ENCODE data around the gene TCF7L1. TPM values are rescaled to one million over a fixed set of nuclear protein-coding genes. Genes with fewer than 3 reads are reported as not detected.

The TCF7L1 gene
- total and polyA plus RNA-seq, 2 of the 13 experiments (the other 11 are each of a cell fraction or from before 2014, with no cell fraction given), result 0.04 to 0.15 TPM

GRCh38 chr2:85324639-85325465 lies 191.7 kb downstream of the TCF7L1 start (continued):
- TF ChIP-seq ZNF253 (CRISPR knock-in tag; IDR thresholded peaks at IDR 0.05; ENCODE audit: borderline replicate concordance) (no peak), ZNF790 (CRISPR knock-in tag; IDR thresholded peaks at IDR 0.05; ENCODE audit: borderline replicate concordance) (no peak), ZNF20 (CRISPR knock-in tag; IDR thresholded peaks at IDR 0.05) (no peak), TMF1 (CRISPR knock-in tag; IDR thresholded peaks at IDR 0.05; ENCODE audit: low read depth) (no peak), GATAD2A (CRISPR knock-in tag; IDR thresholded peaks at IDR 0.05) (peak; percentile 97), NR2C2 (CRISPR knock-in tag; IDR thresholded peaks at IDR 0.05; ENCODE audit: borderline replicate concordance) (no peak), ZNF652 (CRISPR knock-in tag; IDR thresholded peaks at IDR 0.05; ENCODE audit: borderline replicate concordance, low read depth) (peak; percentile 24; the same call in 1 of the 2 replicates), ZBTB8A (CRISPR knock-in tag; IDR thresholded peaks at IDR 0.05; ENCODE audit: borderline replicate concordance, low read depth) (no peak), ZNF883 (CRISPR knock-in tag; IDR thresholded peaks at IDR 0.05; ENCODE audit: not compliant biosample characterization) (no peak), ZNF275 (CRISPR knock-in tag; IDR thresholded peaks at IDR 0.05; ENCODE audit: borderline replicate concordance) (no peak), MYC (CRISPR knock-in tag; IDR thresholded peaks at IDR 0.05; ENCODE audit: borderline replicate concordance) (no peak), ZNF784 (CRISPR knock-in tag; IDR thresholded peaks at IDR 0.05; ENCODE audit: borderline replicate concordance) (no peak; the same call in 1 of the 2 replicates), ZNF678 (CRISPR knock-in tag; IDR thresholded peaks at IDR 0.05) (no peak), ZNF766 (CRISPR knock-in tag; IDR thresholded peaks at IDR 0.05; ENCODE audit: borderline replicate concordance) (no peak), ZNF747 (CRISPR knock-in tag; IDR thresholded peaks at IDR 0.05; ENCODE audit: borderline replicate concordance) (peak; percentile 63; the same call in 1 of the 2 replicates), SMYD3 (CRISPR knock-in tag; IDR thresholded peaks at IDR 0.05) (no peak), SMARCC2 (IDR thresholded peaks at IDR 0.05) (0 out of 2 replicates have a peak, but pooled peaks have one; percentile 21), ZNF180 (CRISPR knock-in tag; IDR thresholded peaks at IDR 0.05; ENCODE audit: borderline replicate concordance, low read depth) (no peak), MAFK (conservative IDR thresholded peaks at IDR 0.05 in 1 of 2, IDR thresholded peaks at IDR 0.05 in 1 of 2; ENCODE audit: low read length in 2 of 2) (no peak), THAP9 (CRISPR knock-in tag; IDR thresholded peaks at IDR 0.05; ENCODE audit: borderline replicate concordance) (no peak), ZNF546 (CRISPR knock-in tag; conservative IDR thresholded peaks at IDR 0.05) (no peak), YEATS4 (CRISPR knock-in tag; IDR thresholded peaks at IDR 0.05; ENCODE audit: borderline replicate concordance) (peak; percentile 44; the same call in 1 of the 2 replicates)

Measured in HepG2 (cell line).